ENCODE measurements around the gene TPM4. TPM values are rescaled to one million over a fixed set of nuclear protein-coding genes. Genes with fewer than 3 reads are reported as not detected.

The TPM4 gene
- total and polyA plus RNA-seq, 2 of the 13 experiments (the other 11 are each of a cell fraction or from before 2014, with no cell fraction given), result 180 to 188 TPM

GRCh38 chr19:16069813-16070365 is 6.4 kb upstream of the TPM4 start:
- no peak for FAIRE-seq
- peak overlapping the region; percentile 68 for H3K27ac ChIP-seq (ENCODE audit: extremely low read length, insufficient read depth, low read length)
- no peaks in the 10 kb centered on the region for H3K36me3 ChIP-seq (replicated peaks in 1 of 2; ENCODE audit: control insufficient read depth in 1 of 2, insufficient read depth in 2 of 2, low read length in 2 of 2)
- peak overlapping the region; percentile 91 for H3K4me2 ChIP-seq (ENCODE audit: low read depth, low read length)
- no peak for DNase-seq (ENCODE audit: low spot score)
- no peaks in the 10 kb centered on the region for H3K9me3 ChIP-seq (ENCODE audit: low read length)
- H4K20me1 ChIP-seq (ENCODE audit: insufficient read depth, low read length), result no peaks in the 10 kb centered on the region
- CTCF ChIA-PET (ENCODE audit: low intra/inter-chr PET ratio, low total read pairs), result no interaction called here
- in situ Hi-C loops (cut with HindIII; ENCODE audit: extremely low pct_ligation_motif_present, low pct_unique_long_range_greater_than_20kb) (no loop called here), intact Hi-C loops (cut with micrococcal nuclease; ENCODE audit: unreplicated experiment) (loop anchor here (2.0 kb wide), 1 partner anchor 41 kb away; the partner anchor contains the start of gene RAB8A)
- H3K27me3 ChIP-seq (ENCODE audit: control insufficient read depth in 1 of 2, insufficient read depth in 2 of 2, low read length in 2 of 2), result no peaks in the 10 kb centered on the region
- H3K9ac ChIP-seq (ENCODE audit: insufficient read depth, low read depth, low read length), result peak overlapping the region; percentile 73
- BruUV-seq (replicated peaks), result no TSS peak
- peak overlapping the region; percentile 84 for H2AFZ ChIP-seq (ENCODE audit: low read length)
- POLR2A ChIA-PET, result interaction anchor here (1.2 to 2.8 kb wide), 8 partner anchors 9 to 116 kb away, joined by 4 to 18 read pairs (median 6); partner anchors contain the start of genes FAM32A and RAB8A
- WGBS (ENCODE audit: low lambda C conversion rate), result 91% methylated on average over 9 of the region's 10 CpGs
- TF ChIP-seq MEIS1 (CRISPR knock-in tag; IDR thresholded peaks at IDR 0.05; ENCODE audit: borderline replicate concordance), result no peak
- no peak for TF ChIP-seq HBP1 (CRISPR knock-in tag; IDR thresholded peaks at IDR 0.05; ENCODE audit: low read depth)
- 0 out of 2 replicates have a peak, but pooled peaks have one; percentile 1 for TF ChIP-seq FOXP4 (CRISPR knock-in tag; IDR thresholded peaks at IDR 0.05)
- TF ChIP-seq NFKB2 (CRISPR knock-in tag; IDR thresholded peaks at IDR 0.05; ENCODE audit: borderline replicate concordance), result 0 out of 2 replicates have a peak, but pooled peaks have one; percentile 4
- no peak for TF ChIP-seq SP5 (CRISPR knock-in tag; IDR thresholded peaks at IDR 0.05; ENCODE audit: borderline replicate concordance, low read depth)
- TF ChIP-seq ZFP90 (CRISPR knock-in tag; IDR thresholded peaks at IDR 0.05; ENCODE audit: borderline replicate concordance), result 0 out of 2 replicates have a peak, but pooled peaks have one; percentile 40
- 0 out of 2 replicates have a peak, but pooled peaks have one; percentile 25 for TF ChIP-seq ZBTB4 (CRISPR knock-in tag; IDR thresholded peaks at IDR 0.05; ENCODE audit: borderline replicate concordance)
- TF ChIP-seq KLF12 (CRISPR knock-in tag; IDR thresholded peaks at IDR 0.05; ENCODE audit: borderline replicate concordance), result 0 out of 2 replicates have a peak, but pooled peaks have one; percentile 41
- no peak for TF ChIP-seq ZNF839 (CRISPR knock-in tag; IDR thresholded peaks at IDR 0.05; ENCODE audit: borderline replicate concordance)
- peak; percentile 8; the same call in 1 of the 2 replicates for TF ChIP-seq ZNF580 (CRISPR knock-in tag; IDR thresholded peaks at IDR 0.05; ENCODE audit: borderline replicate concordance, low read depth)
- peak overlapping the region; percentile 43 to 61 (median 49); a peak in 5 of 6 replicates for H3K4me3 ChIP-seq (replicated peaks in 1 of 3; ENCODE audit: insufficient read depth in 1 of 3, low read depth in 2 of 3, low read length in 3 of 3)
- peak; percentile 14; the same call in 2 of the 3 replicates for ATAC-seq
- no peaks in the 10 kb centered on the region for H3K79me2 ChIP-seq (ENCODE audit: insufficient read depth, low read length)
- peaks cover 74% of the 10 kb centered on the region for H3K4me1 ChIP-seq (ENCODE audit: insufficient read depth, low read length)

Measured in HepG2 (cell line).